Esophagus squamous epithelium (tissue), 5 donors: ENCODE results near the gene ADAMTSL3. TPM values are rescaled to one million over a fixed set of nuclear protein-coding genes. Genes with fewer than 3 reads are reported as not detected.

ENCODE experiments used
- DNase-seq: peaks from one replicate; lab custom pipeline; 2025; lab: John Stamatoyannopoulos, UW
- H3K27ac ChIP-seq, 4 donors: fragments of 200-600 bp; sonication (generic); one replicate each; pipeline ENCODE4 v1.5.1; 2016 to 2019; ENCODE audit warnings: mild to moderate bottlenecking in 1 of 4
- H3K27me3 ChIP-seq, 4 donors: fragments of 200-600 bp; sonication (generic); 1 replicate in 3 of 4; 2 replicates in 1 of 4; pipeline versions ENCODE4 v1.5.1 to v1.6.0; 2017 to 2021; ENCODE audit warnings: antibody characterized with exemption in 1 of 4
- H3K36me3 ChIP-seq, 3 donors: fragments of 200-600 bp; sonication (generic); one replicate each; pipeline ENCODE4 v1.5.1; 2016 to 2019
- H3K4me1 ChIP-seq, 3 donors: fragments of 200-600 bp; sonication (generic); one replicate each; pipeline ENCODE4 v1.5.1; 2017 to 2019
- H3K4me3 ChIP-seq, 4 donors: fragments of 200-600 bp; sonication (generic); 1 replicate in 3 of 4; 2 replicates in 1 of 4; pipeline ENCODE4 v1.5.1; 2016 to 2019; ENCODE audit warnings: mild to moderate bottlenecking in 2 of 4, moderate library complexity in 1 of 4
- H3K9me3 ChIP-seq, 3 donors: fragments of 200-600 bp; sonication (generic); one replicate each; pipeline ENCODE4 v1.5.1; 2016 to 2019
- POLR2A ChIP-seq, 4 donors: fragments of 450-650 bp; IDR thresholded peaks; one replicate each; pipeline ENCODE4 v1.6.1; 2017; ENCODE audit warnings: antibody characterized with exemption in 4 of 4, mild to moderate bottlenecking in 4 of 4, moderate library complexity in 3 of 4
- WGBS, 2 donors: methylation state at CpG; one replicate each; pipeline ENCODE4 v1.1.5; 2018; 5-methylcytosine and 5-hydroxymethylcytosine counted together
- intact Hi-C: fragments of 100-400 bp; cut with DNase I; formaldehyde crosslinking; loops from one replicate; pipeline ENCODE4 v1.15.0; 2022
- total RNA-seq, 4 donors: library from RNA; depleted of rRNA; stranded (reverse); fragments of >200 nt; gene quantifications; one replicate each; pipeline ENCODE4 v1.1.0, GENCODE V29; 2016
- TF ChIP-seq, protein P1 (sequence below), 6 experiments: fragments of 450-650 bp in 4 of 6; fragments of 200-600 bp in 2 of 6; sonication (generic) in 2 of 6; IDR thresholded peaks; one replicate each; pipeline ENCODE4 v1.5.1; 2016 to 2019; ENCODE audit warnings: antibody characterized with exemption in 6 of 6, mild to moderate bottlenecking in 4 of 6, moderate library complexity in 4 of 6
- donor health status: DM: yes; HTN: yes; CAD: no.

Gene ADAMTSL3
- total RNA-seq, 4 donors from 2014 or later: 0.11 to 3.2 (median 0.79) TPM

DNA sequence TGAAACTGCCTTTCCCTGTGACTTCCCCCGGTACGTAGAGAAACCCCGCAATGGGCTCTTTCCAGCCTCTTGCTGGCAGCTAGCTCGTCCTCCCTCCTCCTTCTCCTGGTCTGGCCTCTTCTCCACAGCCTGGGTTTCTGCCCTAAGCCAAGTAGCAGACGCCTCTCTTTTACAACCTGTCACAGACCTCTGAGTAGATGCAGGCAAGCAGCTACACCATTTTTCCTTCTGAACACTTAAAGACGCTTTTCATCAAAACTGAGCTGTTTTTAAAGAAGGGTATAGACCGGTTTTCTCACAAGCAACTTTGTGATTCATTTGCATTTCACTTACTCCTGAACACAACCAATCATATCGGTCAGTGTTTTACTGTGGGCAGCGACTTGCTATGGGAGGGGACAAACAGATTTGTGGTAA is 32.0 kb downstream of the ADAMTSL3 start:
- DNase-seq: no peak
- H3K9me3 ChIP-seq: no peaks in the 10 kb centered on the region
- intact Hi-C loops: no loop called here
- H3K27ac ChIP-seq: no peak overlapping the region
- peak overlapping the region in 1 of 4 donors; percentile 1 for H3K4me3 ChIP-seq
- H3K4me1 ChIP-seq: no peaks in the 10 kb centered on the region
- TF ChIP-seq POLR2A (IDR thresholded peaks at IDR 0.05): no peak
- TF ChIP-seq, protein P1, sequence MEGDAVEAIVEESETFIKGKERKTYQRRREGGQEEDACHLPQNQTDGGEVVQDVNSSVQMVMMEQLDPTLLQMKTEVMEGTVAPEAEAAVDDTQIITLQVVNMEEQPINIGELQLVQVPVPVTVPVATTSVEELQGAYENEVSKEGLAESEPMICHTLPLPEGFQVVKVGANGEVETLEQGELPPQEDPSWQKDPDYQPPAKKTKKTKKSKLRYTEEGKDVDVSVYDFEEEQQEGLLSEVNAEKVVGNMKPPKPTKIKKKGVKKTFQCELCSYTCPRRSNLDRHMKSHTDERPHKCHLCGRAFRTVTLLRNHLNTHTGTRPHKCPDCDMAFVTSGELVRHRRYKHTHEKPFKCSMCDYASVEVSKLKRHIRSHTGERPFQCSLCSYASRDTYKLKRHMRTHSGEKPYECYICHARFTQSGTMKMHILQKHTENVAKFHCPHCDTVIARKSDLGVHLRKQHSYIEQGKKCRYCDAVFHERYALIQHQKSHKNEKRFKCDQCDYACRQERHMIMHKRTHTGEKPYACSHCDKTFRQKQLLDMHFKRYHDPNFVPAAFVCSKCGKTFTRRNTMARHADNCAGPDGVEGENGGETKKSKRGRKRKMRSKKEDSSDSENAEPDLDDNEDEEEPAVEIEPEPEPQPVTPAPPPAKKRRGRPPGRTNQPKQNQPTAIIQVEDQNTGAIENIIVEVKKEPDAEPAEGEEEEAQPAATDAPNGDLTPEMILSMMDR (IDR thresholded peaks at IDR 0.05): no peak
- H3K27me3 ChIP-seq: peaks cover 0 to 3% (median 0%) of the 10 kb centered on the region in 4 donors
- no peaks in the 10 kb centered on the region for H3K36me3 ChIP-seq
- 77 to 79% methylated on average over 9 of the region's 9 CpGs for WGBS, 2 donors

DNA sequence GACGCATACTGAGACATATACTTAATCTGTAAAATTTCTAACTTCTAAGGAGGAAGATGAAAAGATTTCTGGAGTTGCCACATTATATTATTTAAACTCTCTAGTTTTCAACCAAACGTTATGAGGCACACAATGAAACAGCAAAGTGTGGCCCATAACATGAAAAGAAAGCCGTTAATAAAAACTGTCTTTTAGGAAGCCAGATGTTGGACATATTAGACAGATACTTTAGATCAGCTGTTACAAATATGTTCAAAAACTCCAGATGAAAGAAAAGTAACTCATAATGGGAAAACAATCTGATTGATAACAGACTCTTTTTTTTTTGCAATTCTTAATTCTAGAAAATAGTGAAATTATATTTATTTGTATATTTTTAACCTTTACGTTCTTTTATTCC is 34.3 kb downstream of the ADAMTSL3 start:
- H3K27ac ChIP-seq: no peak overlapping the region
- DNase-seq: no peak
- 72 to 77% methylated on average over 4 of the region's 4 CpGs for WGBS, 2 donors
- H3K4me1 ChIP-seq: no peaks in the 10 kb centered on the region
- intact Hi-C loops: no loop called here
- no peak overlapping the region for H3K4me3 ChIP-seq
- H3K27me3 ChIP-seq: peaks cover 0 to 3% (median 0%) of the 10 kb centered on the region in 4 donors
- no peak for TF ChIP-seq POLR2A (IDR thresholded peaks at IDR 0.05)
- TF ChIP-seq, protein P1 (IDR thresholded peaks at IDR 0.05): no peak
- H3K36me3 ChIP-seq: no peaks in the 10 kb centered on the region
- no peaks in the 10 kb centered on the region for H3K9me3 ChIP-seq

DNA sequence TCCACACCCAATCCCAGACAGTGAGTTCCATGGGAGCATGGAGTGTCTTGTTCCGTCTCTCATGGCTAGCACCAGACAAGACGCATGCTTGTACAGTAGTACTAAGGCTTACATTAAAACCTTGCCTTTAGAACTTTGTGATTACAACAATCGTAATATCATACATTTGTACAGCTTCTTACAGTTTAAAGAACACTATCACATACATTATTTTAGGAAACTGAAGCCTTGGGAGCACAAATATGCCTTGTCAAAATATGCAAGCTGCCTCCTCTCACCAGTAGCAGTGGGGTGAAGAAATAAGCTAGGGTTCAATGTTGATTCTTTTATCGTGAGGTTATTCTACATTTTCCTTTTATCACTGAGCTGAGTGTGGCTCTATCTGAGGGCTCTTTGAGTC is 36.8 kb downstream of the ADAMTSL3 start:
- DNase-seq: no peak
- Histone ChIP-seq H3K27me3 (peaks cover 0 to 3% (median 0%) of the 10 kb centered on the region in 4 donors), H3K27ac (no peak overlapping the region), H3K36me3 (no peaks in the 10 kb centered on the region), H3K4me3 (no peak overlapping the region), H3K4me1 (peaks cover 0 to 14% (median 0%) of the 10 kb centered on the region in 3 donors), H3K9me3 (no peaks in the 10 kb centered on the region)
- TF ChIP-seq POLR2A (IDR thresholded peaks at IDR 0.05): no peak
- TF ChIP-seq, protein P1 (IDR thresholded peaks at IDR 0.05): no peak
- WGBS, 2 donors: 74% methylated on average over 4 of the region's 4 CpGs
- intact Hi-C loops: no loop called here

DNA sequence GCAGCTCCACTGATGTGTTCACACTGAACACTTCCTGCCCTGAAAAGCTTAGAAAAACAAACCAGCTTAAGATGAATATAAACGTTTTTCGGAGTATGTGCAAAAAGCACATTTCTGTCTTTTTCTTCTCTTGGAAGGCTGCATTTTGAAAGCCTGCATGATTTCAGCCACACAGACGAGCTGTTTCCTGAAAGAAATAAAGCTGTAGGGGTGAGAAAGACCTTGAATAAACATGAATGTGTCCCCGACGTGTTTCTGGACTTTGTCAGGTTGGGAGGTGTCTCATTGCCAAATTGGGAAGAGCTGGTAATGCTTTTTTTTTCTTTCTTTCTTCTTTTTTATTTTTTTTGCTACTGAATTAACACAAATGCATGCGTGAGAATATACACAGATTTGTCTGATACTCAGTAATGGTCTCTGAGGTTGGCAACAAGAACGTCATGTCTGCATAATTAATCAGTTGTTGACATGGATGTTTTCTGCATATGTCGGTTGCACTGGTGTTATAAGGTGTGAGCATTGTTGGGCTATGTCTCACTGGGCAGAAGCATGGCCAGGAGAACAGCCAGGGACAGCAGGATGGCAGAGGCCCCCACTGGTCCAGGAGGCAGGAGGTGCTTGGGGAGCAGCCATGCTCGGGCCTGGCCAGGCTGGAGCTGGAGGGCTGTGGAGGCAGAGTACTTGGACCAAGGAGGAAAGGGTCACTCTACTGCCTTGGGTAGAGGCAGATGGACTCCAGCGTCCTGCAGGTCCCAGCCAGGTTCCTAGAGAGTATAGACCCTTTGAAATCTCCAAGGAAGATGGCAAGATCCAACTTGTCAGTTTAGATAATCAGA is 39.0 kb downstream of the ADAMTSL3 start:
- TF ChIP-seq, protein P1 (IDR thresholded peaks at IDR 0.05): no peak
- H3K9me3 ChIP-seq: no peaks in the 10 kb centered on the region
- H3K4me1 ChIP-seq: peaks cover 0 to 14% (median 0%) of the 10 kb centered on the region in 3 donors
- no peak for DNase-seq
- H3K4me3 ChIP-seq: no peak overlapping the region
- intact Hi-C loops: no loop called here
- WGBS, 2 donors: 38 to 46% methylated on average over 9 to 10 of the region's 10 CpGs
- no peaks in the 10 kb centered on the region for H3K27me3 ChIP-seq
- no peaks in the 10 kb centered on the region for H3K36me3 ChIP-seq
- peak overlapping the region in 1 of 4 donors; percentile 22 for H3K27ac ChIP-seq

DNA sequence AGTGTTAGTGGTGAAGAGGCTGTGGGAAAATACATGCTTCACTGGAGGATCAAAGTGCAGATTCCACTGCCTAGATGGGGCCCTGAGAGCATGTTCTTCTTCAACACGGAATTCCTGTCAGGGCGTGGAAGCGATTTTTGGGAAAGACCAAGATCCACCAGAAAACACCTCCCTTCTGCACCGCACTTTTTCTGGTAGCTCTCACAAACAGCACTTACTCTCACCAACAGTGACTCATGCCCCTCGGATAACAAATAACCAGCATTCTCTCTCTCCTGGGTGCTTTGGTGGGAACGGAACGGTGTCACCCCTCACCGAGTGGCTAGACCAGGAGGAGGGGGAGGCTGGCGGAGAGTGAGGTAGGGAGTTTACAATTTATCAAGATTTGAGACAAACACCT is 40.1 kb downstream of the ADAMTSL3 start:
- intact Hi-C loops: no loop called here
- Histone ChIP-seq H3K27ac (peak overlapping the region in 2 of 4 donors; percentile 17 to 22), H3K9me3 (no peaks in the 10 kb centered on the region), H3K4me1 (peaks cover 0 to 14% (median 0%) of the 10 kb centered on the region in 3 donors), H3K27me3 (no peaks in the 10 kb centered on the region), H3K4me3 (peak overlapping the region in 1 of 4 donors; percentile 12), H3K36me3 (no peaks in the 10 kb centered on the region)
- 44 to 54% methylated on average over 6 to 7 of the region's 9 CpGs for WGBS, 2 donors
- no peak for DNase-seq
- TF ChIP-seq POLR2A (IDR thresholded peaks at IDR 0.05): no peak
- TF ChIP-seq, protein P1 (IDR thresholded peaks at IDR 0.05): no peak
